Breast epithelium (tissue), 4 donors: ENCODE results near the gene TNFRSF8. TPM values are rescaled to one million over a fixed set of nuclear protein-coding genes. Genes with fewer than 3 reads are reported as not detected.

Experiments
- DNase-seq, 2 donors: peaks; one replicate each; pipeline ENCODE4 v3.0.0-alpha.2; 2019; ENCODE audit warnings: low spot score in 2 of 2
- H3K27ac ChIP-seq, 2 donors: fragments of 200-600 bp; sonication (generic) in 1 of 2; one replicate each; pipeline ENCODE4 v1.5.1; 2016 to 2019; ENCODE audit warnings: mild to moderate bottlenecking in 1 of 2
- H3K27me3 ChIP-seq, 2 donors: fragments of 200-600 bp; sonication (generic) in 1 of 2; one replicate each; pipeline versions ENCODE4 v1.5.1 to v1.6.0; 2017 to 2019; ENCODE audit warnings: control low read depth in 1 of 2, mild to moderate bottlenecking in 1 of 2
- H3K36me3 ChIP-seq: fragments of 200-600 bp; one replicate; pipeline ENCODE4 v1.5.1; 2019
- H3K4me1 ChIP-seq, 2 donors: fragments of 200-600 bp; sonication (generic); one replicate each; pipeline ENCODE4 v1.5.1; 2016 to 2019; ENCODE audit warnings: control low read depth in 1 of 2
- H3K4me3 ChIP-seq, 3 donors: fragments of 200-600 bp; sonication (generic); 1 replicate in 2 of 3; 2 replicates in 1 of 3; pipeline ENCODE4 v1.5.1; 2016 to 2019; ENCODE audit warnings: mild to moderate bottlenecking in 3 of 3, moderate library complexity in 2 of 3
- H3K9me3 ChIP-seq, 2 donors: fragments of 200-600 bp; sonication (generic) in 1 of 2; one replicate each; pipeline ENCODE4 v1.5.1; 2016 to 2019; ENCODE audit warnings: control low read depth in 1 of 2
- CTCF ChIP-seq, 3 donors: fragments of 450-650 bp; IDR thresholded peaks; one replicate each; pipeline ENCODE4 v1.5.1; 2016 to 2017; ENCODE audit warnings: antibody characterized with exemption in 3 of 3, mild to moderate bottlenecking in 3 of 3, moderate library complexity in 3 of 3
- POLR2A ChIP-seq: fragments of 450-650 bp; IDR thresholded peaks from one replicate; pipeline ENCODE4 v1.6.1; 2016; ENCODE audit warnings: antibody characterized with exemption, mild to moderate bottlenecking, moderate library complexity
- POLR2AphosphoS5 ChIP-seq, 3 donors: sonication (generic); formaldehyde crosslinking; IDR thresholded peaks; one replicate each; pipeline ENCODE4 v1.6.1; 2017; ENCODE audit warnings: antibody characterized with exemption in 3 of 3
- intact Hi-C: fragments of 100-400 bp; cut with DNase I; formaldehyde crosslinking; loops from one replicate; pipeline ENCODE4 v1.15.1; 2023; ENCODE audit warnings: low total_unique reads
- total RNA-seq, 3 donors: library from RNA; depleted of rRNA; stranded (reverse); fragments of >200 nt; gene quantifications; one replicate each; pipeline ENCODE4 v1.1.0, GENCODE V29; 2016

TNFRSF8 gene
- total RNA-seq, 3 donors from 2014 or later: 0.88 to 2.3 (median 1.6) TPM

DNA sequence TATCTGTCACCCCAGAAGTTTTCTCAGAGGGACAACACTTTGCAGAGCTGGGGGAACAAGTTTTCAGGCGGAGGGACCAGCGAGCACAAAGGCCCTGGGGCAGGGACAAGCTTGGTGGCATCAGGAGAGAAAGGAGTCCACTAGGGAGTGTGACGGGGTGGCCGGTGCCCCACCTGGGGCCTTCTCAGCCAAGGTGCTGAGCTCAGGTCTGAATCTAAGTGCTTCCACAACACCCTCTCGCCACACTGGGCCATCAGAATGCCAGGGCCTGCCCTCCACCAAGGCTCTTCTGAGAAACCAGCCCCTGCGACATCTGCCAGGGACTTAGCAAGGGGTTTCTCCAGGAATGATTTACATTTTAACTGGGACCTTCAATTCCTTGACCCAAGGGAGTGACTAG, 7.8 kb upstream of the TNFRSF8 start:
- Histone ChIP-seq H3K9me3 (no peaks in the 10 kb centered on the region), H3K4me3 (no peak overlapping the region), H3K4me1 (no peaks in the 10 kb centered on the region), H3K27me3 (no peaks in the 10 kb centered on the region), H3K36me3 (no peaks in the 10 kb centered on the region), H3K27ac (no peak overlapping the region)
- DNase-seq: no peak
- TF ChIP-seq POLR2AphosphoS5 (IDR thresholded peaks at IDR 0.05) (no peak), CTCF (IDR thresholded peaks at IDR 0.05) (no peak)
- intact Hi-C loops: no loop called here

DNA sequence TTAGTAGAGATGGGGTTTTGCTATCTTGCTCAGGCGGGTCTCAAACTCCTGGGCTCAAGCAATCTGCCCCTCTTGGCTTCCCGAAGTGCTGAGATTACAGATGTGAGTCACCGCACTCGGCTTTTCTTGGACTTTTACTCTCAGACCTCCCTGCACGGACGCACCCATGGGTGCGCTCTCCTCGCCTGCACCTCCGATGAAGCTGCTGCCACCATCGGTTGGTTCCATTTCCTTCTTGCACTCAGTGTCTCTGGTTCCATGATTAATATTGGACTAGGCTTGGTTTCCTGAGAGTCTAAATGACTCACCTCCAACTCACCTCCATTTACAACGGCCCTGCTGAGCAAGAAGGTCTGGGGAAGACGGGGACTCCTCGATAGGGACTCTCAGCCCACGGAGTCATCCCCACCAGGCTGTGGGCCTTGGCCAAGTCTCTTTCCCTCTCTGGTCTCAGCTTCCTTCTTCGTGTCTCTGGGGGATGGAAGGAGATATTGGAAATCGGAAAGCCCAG, 6.7 kb upstream of the TNFRSF8 start:
- TF ChIP-seq CTCF (IDR thresholded peaks at IDR 0.05): no peak
- no peak for TF ChIP-seq POLR2A
- no peak for TF ChIP-seq POLR2AphosphoS5 (IDR thresholded peaks at IDR 0.05)
- Histone ChIP-seq H3K27ac (no peak overlapping the region), H3K36me3 (no peaks in the 10 kb centered on the region), H3K4me3 (no peak overlapping the region), H3K4me1 (no peaks in the 10 kb centered on the region), H3K9me3 (no peaks in the 10 kb centered on the region), H3K27me3 (no peaks in the 10 kb centered on the region)
- no peak for DNase-seq
- intact Hi-C loops: no loop called here

- intact Hi-C loops: no loop called here
- DNase-seq: no peak
- Histone ChIP-seq H3K27me3 (no peaks in the 10 kb centered on the region), H3K4me1 (no peaks in the 10 kb centered on the region), H3K4me3 (no peak overlapping the region), H3K27ac (no peak overlapping the region), H3K9me3 (no peaks in the 10 kb centered on the region), H3K36me3 (no peaks in the 10 kb centered on the region)
- TF ChIP-seq POLR2A (no peak), CTCF (IDR thresholded peaks at IDR 0.05) (no peak), POLR2AphosphoS5 (IDR thresholded peaks at IDR 0.05) (no peak)
These were observed 5.7 kb upstream of the TNFRSF8 start for GRCh38 chr1:12057382-12057781.

GRCh38 chr1:12057940-12058687, 5.0 kb upstream of the TNFRSF8 start:
- TF ChIP-seq POLR2AphosphoS5 (IDR thresholded peaks at IDR 0.05): no peak
- no peak for TF ChIP-seq POLR2A
- no peak for TF ChIP-seq CTCF (IDR thresholded peaks at IDR 0.05)
- Histone ChIP-seq H3K27ac (no peak overlapping the region), H3K4me3 (no peak overlapping the region), H3K9me3 (no peaks in the 10 kb centered on the region), H3K4me1 (peaks cover 0 to 2% of the 10 kb centered on the region in 2 donors), H3K27me3 (peaks cover 0 to 3% of the 10 kb centered on the region in 2 donors), H3K36me3 (no peaks in the 10 kb centered on the region)
- DNase-seq: no peak
- intact Hi-C loops: no loop called here

GRCh38 chr1:12059226-12059625, 3.9 kb upstream of the TNFRSF8 start:
- no peaks in the 10 kb centered on the region for H3K36me3 ChIP-seq
- peaks cover 0 to 7% of the 10 kb centered on the region in 2 donors for H3K4me1 ChIP-seq
- no peak overlapping the region for H3K27ac ChIP-seq
- no peak for DNase-seq
- intact Hi-C loops: no loop called here
- peaks cover 3 to 14% of the 10 kb centered on the region in 2 donors for H3K27me3 ChIP-seq
- no peaks in the 10 kb centered on the region for H3K9me3 ChIP-seq
- TF ChIP-seq POLR2AphosphoS5 (IDR thresholded peaks at IDR 0.05): no peak
- TF ChIP-seq POLR2A: no peak
- TF ChIP-seq CTCF (IDR thresholded peaks at IDR 0.05): no peak
- H3K4me3 ChIP-seq: no peak overlapping the region
